ENCODE data around the gene HTRA2.

Gene HTRA2

DNA sequence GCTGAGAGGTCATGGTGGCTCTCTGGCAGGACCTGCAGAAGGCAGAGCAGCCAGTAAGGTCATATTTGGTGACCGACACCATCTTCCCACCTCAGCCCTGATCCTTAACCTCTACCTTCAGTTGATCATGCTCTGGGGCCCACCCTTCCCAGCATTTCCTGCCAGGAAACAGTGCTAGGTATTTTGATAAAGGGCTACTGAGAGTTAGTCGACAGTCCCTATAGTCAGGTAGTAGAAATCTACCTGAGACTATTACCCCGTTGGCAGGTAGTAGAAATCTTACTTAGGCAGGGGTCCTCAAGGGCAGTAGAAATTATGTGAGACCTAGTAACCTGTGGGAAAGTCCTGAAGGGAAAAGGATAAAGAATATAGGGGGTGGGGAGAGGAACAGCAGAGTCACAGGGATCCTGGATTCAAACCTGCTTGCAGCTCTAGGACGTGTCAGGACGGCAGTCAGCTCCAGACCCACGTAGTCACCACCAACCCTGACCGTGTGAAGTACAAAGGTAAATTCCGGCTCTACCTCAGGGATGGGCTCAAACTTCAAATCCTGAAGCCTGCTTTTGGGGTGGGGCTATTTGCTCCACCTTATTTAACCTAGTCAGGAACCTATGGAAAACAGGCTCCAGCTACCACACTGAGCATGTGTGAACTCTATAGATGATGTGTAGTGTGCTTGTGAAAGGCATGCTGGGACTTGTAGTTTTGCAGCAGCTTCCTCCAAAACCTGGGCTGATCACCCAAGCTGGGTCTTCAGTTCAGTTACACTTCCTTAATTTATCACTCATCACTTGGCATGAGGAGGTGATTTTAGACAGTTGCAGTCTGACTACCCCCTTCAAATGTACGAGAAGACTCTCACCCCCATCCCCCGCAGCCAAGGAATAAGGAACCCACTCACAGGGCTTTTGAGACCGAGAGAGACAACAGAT, 3.8 kb upstream of the HTRA2 start, which contains the start of gene DQX1:
Gene DQX1 (minus strand): TSS at position 515 of the 932 bp plus-strand sequence. CDS start 502 bp downstream, at position 13.
- Histone ChIP-seq H3K27me3 (ENCODE audit: control insufficient read depth in 3 of 3, insufficient read depth in 3 of 3, low read depth in 1 of 3, low read length in 3 of 3) (peaks cover 0 to 23% (median 4%) of the 10 kb centered on the region in 3 experiments), H3K4me2 (ENCODE audit: insufficient read depth, low read length, poor library complexity, severe bottlenecking) (no peak within 1 kb of the TSS)
- WGBS, 2 donors (ENCODE audit: extremely low coverage in 2 of 2, insufficient read length in 2 of 2, insufficient replicate concordance in 1 of 2), result no CpG with 5 or more reads among the region's 11 CpGs

DNA sequence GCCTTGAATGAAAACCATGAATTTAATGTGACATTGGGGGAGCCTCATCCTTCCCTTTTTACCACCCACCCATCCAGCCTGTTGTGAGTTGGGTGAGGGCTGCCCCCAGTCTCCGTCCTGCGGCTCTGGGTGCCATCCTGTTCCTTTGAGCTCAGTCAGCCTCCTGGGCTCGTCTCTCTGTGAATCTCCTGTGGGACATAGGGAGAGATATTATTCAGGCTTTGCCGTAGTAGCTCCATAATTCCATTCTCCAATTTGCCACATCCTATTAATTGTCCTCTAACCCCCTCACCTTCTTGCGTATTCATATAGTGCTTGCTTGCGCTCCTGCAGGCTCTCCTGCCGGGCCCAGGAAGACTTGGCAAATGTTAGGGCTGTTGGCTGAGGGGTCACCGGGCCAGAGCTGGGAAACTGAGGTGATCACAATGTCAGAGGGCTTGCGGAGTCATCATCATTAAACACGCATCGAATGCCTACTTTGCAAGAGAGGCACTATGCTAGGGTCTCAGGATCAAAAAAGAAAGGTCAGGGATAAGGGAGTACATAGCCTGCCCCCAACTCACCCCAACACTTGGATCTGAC, 3.0 kb upstream of the HTRA2 start:
- H2BK120ac ChIP-seq (ENCODE audit: low read depth, low read length), result no peak overlapping the region
- H2BK12ac ChIP-seq (ENCODE audit: low read length), result no peak overlapping the region
- H3K79me1 ChIP-seq (ENCODE audit: low read depth, low read length), result peaks cover 5% of the 10 kb centered on the region
- H3K9me3 ChIP-seq (replicated peaks in 1 of 2; ENCODE audit: control insufficient read depth in 2 of 2, insufficient read depth in 1 of 2, low read depth in 1 of 2, low read length in 2 of 2), result peaks cover 0 to 2% of the 10 kb centered on the region in 2 donors
- peaks cover 11 to 17% of the 10 kb centered on the region in 2 donors for H3K4me1 ChIP-seq (ENCODE audit: control insufficient read depth in 2 of 2, insufficient read depth in 1 of 2, low read depth in 1 of 2, low read length in 2 of 2)
- H3K4me3 ChIP-seq (ENCODE audit: low read length in 2 of 2), result no peak overlapping the region
- no CpG with 5 or more reads among the region's 11 CpGs for WGBS, 2 donors (ENCODE audit: extremely low coverage in 2 of 2, insufficient read length in 2 of 2, insufficient replicate concordance in 1 of 2)
- H3K9ac ChIP-seq (ENCODE audit: low read depth, low read length, poor library complexity), result no peak overlapping the region
- H3K4ac ChIP-seq (ENCODE audit: low read length), result no peak overlapping the region
- no peak overlapping the region for H2BK5ac ChIP-seq (ENCODE audit: low read length)
- H3K23ac ChIP-seq (ENCODE audit: low read depth, low read length, poor library complexity), result no peak overlapping the region
- no peak overlapping the region for H4K8ac ChIP-seq (ENCODE audit: low read depth, low read length)
- no peak overlapping the region for H2BK15ac ChIP-seq (ENCODE audit: low read length)
- H3K27ac ChIP-seq (replicated peaks; ENCODE audit: low read length), result no peak overlapping the region
- H2AFZ ChIP-seq (ENCODE audit: low read length), result no peak overlapping the region
- DNase-seq (ENCODE audit: low spot score), result no peak
- H3K4me2 ChIP-seq (ENCODE audit: insufficient read depth, low read length, poor library complexity, severe bottlenecking), result no peak overlapping the region
- no peak overlapping the region for H4K91ac ChIP-seq (ENCODE audit: low read depth, low read length, poor library complexity)
- peaks cover 29 to 41% of the 10 kb centered on the region in 2 donors for H3K36me3 ChIP-seq (replicated peaks in 1 of 2; ENCODE audit: control insufficient read depth in 2 of 2, insufficient read depth in 2 of 2, low read length in 2 of 2)
- H3K14ac ChIP-seq (ENCODE audit: low read length), result no peak overlapping the region
- peaks cover 0 to 16% (median 3%) of the 10 kb centered on the region in 3 experiments for H3K27me3 ChIP-seq (ENCODE audit: control insufficient read depth in 3 of 3, insufficient read depth in 3 of 3, low read depth in 1 of 3, low read length in 3 of 3)
- no peak overlapping the region for H3K18ac ChIP-seq (ENCODE audit: low read length)
- H2AK5ac ChIP-seq (ENCODE audit: low read depth, low read length), result no peak overlapping the region

More for the DNA sequence above, 3.8 kb upstream of the HTRA2 start, which contains the start of gene DQX1:
- H3K18ac ChIP-seq (ENCODE audit: low read length), result no peak within 1 kb of the TSS
- no peak within 1 kb of the TSS for H2BK12ac ChIP-seq (ENCODE audit: low read length)
- H4K8ac ChIP-seq (ENCODE audit: low read depth, low read length), result no peak within 1 kb of the TSS
- peaks cover 0 to 2% of the 10 kb centered on the region in 2 donors for H3K9me3 ChIP-seq (replicated peaks in 1 of 2; ENCODE audit: control insufficient read depth in 2 of 2, insufficient read depth in 1 of 2, low read depth in 1 of 2, low read length in 2 of 2)
- no peak within 1 kb of the TSS for H3K14ac ChIP-seq (ENCODE audit: low read length)
- H3K23ac ChIP-seq (ENCODE audit: low read depth, low read length, poor library complexity), result no peak within 1 kb of the TSS
- no peak within 1 kb of the TSS for H3K4me3 ChIP-seq (ENCODE audit: low read length in 2 of 2)
- H2BK5ac ChIP-seq (ENCODE audit: low read length), result no peak within 1 kb of the TSS
- H3K4ac ChIP-seq (ENCODE audit: low read length), result no peak within 1 kb of the TSS
- no peak within 1 kb of the TSS for H3K9ac ChIP-seq (ENCODE audit: low read depth, low read length, poor library complexity)
- peaks cover 11 to 12% of the 10 kb centered on the region in 2 donors for H3K4me1 ChIP-seq (ENCODE audit: control insufficient read depth in 2 of 2, insufficient read depth in 1 of 2, low read depth in 1 of 2, low read length in 2 of 2)
- no peak within 1 kb of the TSS for H2AFZ ChIP-seq (ENCODE audit: low read length)
- H3K79me1 ChIP-seq (ENCODE audit: low read depth, low read length), result peaks cover 5% of the 10 kb centered on the region
- no peak within 1 kb of the TSS for H2BK120ac ChIP-seq (ENCODE audit: low read depth, low read length)
- DNase-seq (ENCODE audit: low spot score), result no peak
- no peak within 1 kb of the TSS for H4K91ac ChIP-seq (ENCODE audit: low read depth, low read length, poor library complexity)
- H2AK5ac ChIP-seq (ENCODE audit: low read depth, low read length), result no peak within 1 kb of the TSS
- H3K27ac ChIP-seq (replicated peaks; ENCODE audit: low read length), result no peak within 1 kb of the TSS
- H3K36me3 ChIP-seq (replicated peaks in 1 of 2; ENCODE audit: control insufficient read depth in 2 of 2, insufficient read depth in 2 of 2, low read length in 2 of 2), result peaks cover 27 to 33% of the 10 kb centered on the region in 2 donors
- no peak within 1 kb of the TSS for H2BK15ac ChIP-seq (ENCODE audit: low read length)

DNA sequence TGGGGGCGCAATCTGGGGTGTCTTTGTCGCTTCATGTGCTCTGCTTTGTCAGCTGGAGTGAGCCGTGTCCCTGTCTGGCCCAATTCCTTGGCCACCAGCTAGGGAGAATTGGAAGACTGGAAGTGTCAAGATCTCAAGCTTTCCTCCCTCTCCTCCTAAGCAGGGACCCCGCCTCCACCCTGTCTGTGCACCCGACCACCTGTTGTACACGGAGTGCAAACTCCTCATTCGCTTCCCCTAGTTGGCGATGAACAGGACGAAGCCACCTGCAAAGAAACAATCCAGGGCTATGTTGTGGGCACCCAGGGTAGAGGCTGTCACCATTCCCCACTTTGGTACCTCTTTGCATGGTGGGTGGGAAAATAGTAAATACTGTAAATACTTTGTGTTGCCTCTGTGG, 2.0 kb upstream of the HTRA2 start:
- Histone ChIP-seq H3K23ac (ENCODE audit: low read depth, low read length, poor library complexity) (no peak overlapping the region), H3K9me3 (replicated peaks in 1 of 2; ENCODE audit: control insufficient read depth in 2 of 2, insufficient read depth in 1 of 2, low read depth in 1 of 2, low read length in 2 of 2) (peaks cover 0 to 2% of the 10 kb centered on the region in 2 donors), H3K27ac (replicated peaks; ENCODE audit: low read length) (no peak overlapping the region), H3K36me3 (replicated peaks in 1 of 2; ENCODE audit: control insufficient read depth in 2 of 2, insufficient read depth in 2 of 2, low read length in 2 of 2) (peaks cover 33 to 51% of the 10 kb centered on the region in 2 donors), H2BK120ac (ENCODE audit: low read depth, low read length) (no peak overlapping the region), H3K4me2 (ENCODE audit: insufficient read depth, low read length, poor library complexity, severe bottlenecking) (no peak overlapping the region), H3K18ac (ENCODE audit: low read length) (no peak overlapping the region), H3K14ac (ENCODE audit: low read length) (no peak overlapping the region), H2AK5ac (ENCODE audit: low read depth, low read length) (no peak overlapping the region), H3K27me3 (ENCODE audit: control insufficient read depth in 3 of 3, insufficient read depth in 3 of 3, low read depth in 1 of 3, low read length in 3 of 3) (peaks cover 0 to 6% (median 0%) of the 10 kb centered on the region in 3 experiments), H3K9ac (ENCODE audit: low read depth, low read length, poor library complexity) (no peak overlapping the region), H2BK12ac (ENCODE audit: low read length) (no peak overlapping the region), H2BK5ac (ENCODE audit: low read length) (no peak overlapping the region), H3K79me1 (ENCODE audit: low read depth, low read length) (peaks cover 5% of the 10 kb centered on the region), H2BK15ac (ENCODE audit: low read length) (no peak overlapping the region), H4K8ac (ENCODE audit: low read depth, low read length) (no peak overlapping the region), H3K4me1 (ENCODE audit: control insufficient read depth in 2 of 2, insufficient read depth in 1 of 2, low read depth in 1 of 2, low read length in 2 of 2) (peaks cover 11 to 17% of the 10 kb centered on the region in 2 donors), H4K91ac (ENCODE audit: low read depth, low read length, poor library complexity) (no peak overlapping the region), H3K4ac (ENCODE audit: low read length) (no peak overlapping the region), H3K4me3 (ENCODE audit: low read length in 2 of 2) (peak overlapping the region in 1 of 2 donors; percentile 72), H2AFZ (ENCODE audit: low read length) (no peak overlapping the region)
- no CpG with 5 or more reads among the region's 9 CpGs for WGBS, 2 donors (ENCODE audit: extremely low coverage in 2 of 2, insufficient read length in 2 of 2, insufficient replicate concordance in 1 of 2)
- no peak for DNase-seq (ENCODE audit: low spot score)

Measured in neuronal stem cell (in vitro differentiated cells).